Kidney glomerular epithelial cell (primary cell): ENCODE measurements around the gene CGNL1.

ENCODE experiments used
- DNase-seq: peaks from one replicate; lab custom pipeline; 2025; lab: John Stamatoyannopoulos, UW

The CGNL1 gene

DNA sequence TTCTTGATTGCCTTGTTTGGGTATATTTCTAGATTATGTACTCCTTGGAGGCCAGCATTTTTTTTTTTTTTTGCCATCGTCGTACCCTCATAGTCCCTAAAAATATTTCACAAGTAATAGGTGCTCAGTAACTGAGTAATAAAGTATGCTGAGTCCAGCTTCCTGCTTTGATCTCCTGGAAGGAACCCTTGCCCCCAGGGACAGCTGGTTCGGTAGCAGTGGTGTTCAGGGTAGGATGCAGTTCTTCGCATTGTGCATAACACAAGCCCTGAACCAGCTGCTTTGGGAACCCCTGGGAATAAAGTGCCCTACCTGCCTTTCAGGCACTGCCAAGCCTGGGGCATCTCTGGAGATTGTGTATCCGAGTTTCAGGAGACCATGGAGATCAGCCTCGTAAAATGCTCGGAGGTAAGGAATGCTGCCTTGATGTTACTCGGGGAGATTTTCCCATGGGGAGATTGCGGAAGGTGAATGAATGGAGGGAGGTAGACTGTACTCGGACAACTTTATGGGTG lies 223.0 kb downstream of the CGNL1 start:
- no peak for DNase-seq

DNA sequence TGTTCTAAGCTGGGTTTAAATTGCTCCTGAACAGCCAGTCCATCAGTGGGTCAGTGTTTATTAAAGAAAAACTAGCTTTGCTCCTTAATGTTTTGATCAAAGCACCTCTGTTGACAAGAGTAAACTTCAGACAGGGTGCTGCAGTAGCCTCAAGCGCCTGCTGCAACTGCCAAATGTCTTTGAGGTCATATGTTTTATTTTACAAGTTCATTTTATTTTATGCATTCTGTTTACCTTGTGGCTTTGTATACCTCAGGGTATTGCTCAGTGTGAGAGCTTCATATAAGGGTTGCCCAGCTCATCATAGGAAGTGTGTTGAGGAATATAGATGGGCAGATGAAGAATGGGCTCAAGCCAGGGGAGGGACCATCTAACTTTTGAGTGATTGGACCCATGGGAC lies 223.9 kb downstream of the CGNL1 start:
- no peak for DNase-seq
